NCI-H146 treated with DMSO at 0.1 percent for 48 hours (cell line): ENCODE results near the gene MYH7.
"Not testable (repeated sequence)": the region's sequence is repeated elsewhere in the genome, so short reads cannot be mapped to it uniquely, and the experiment has no call there.

Experiments used
- DNase-seq: peaks from one replicate; lab custom pipeline; 2025; ENCODE audit not compliant: unreplicated experiment; lab: John Stamatoyannopoulos, UW

MYH7 gene

GRCh38 chr14:23431486-23431885 is 4.0 kb downstream of the MYH7 start:
- no peak for DNase-seq

- no peak for DNase-seq
Measured at GRCh38 chr14:23430723-23431085, 4.8 kb downstream of the MYH7 start.

- DNase-seq: no peak
Measured at GRCh38 chr14:23430016-23430722, 5.3 kb downstream of the MYH7 start.

- DNase-seq: no peak
Measured at GRCh38 chr14:23428686-23429495, 6.6 kb downstream of the MYH7 start.

- DNase-seq: not testable (repeated sequence)
Measured at GRCh38 chr14:23425798-23426197, 9.7 kb downstream of the MYH7 start.

- DNase-seq: no peak
Measured at GRCh38 chr14:23425169-23425568, 10.3 kb downstream of the MYH7 start.

GRCh38 chr14:23423657-23424056 is 11.8 kb downstream of the MYH7 start:
- DNase-seq: no peak

- DNase-seq: no peak
Measured at GRCh38 chr14:23421594-23421993, 13.9 kb downstream of the MYH7 start.

GRCh38 chr14:23419646-23420045 is 15.8 kb downstream of the MYH7 start:
- DNase-seq: not testable (repeated sequence)

GRCh38 chr14:23418021-23418420 is 17.4 kb downstream of the MYH7 start:
- no peak for DNase-seq

- not testable (repeated sequence) for DNase-seq
Measured at GRCh38 chr14:23417269-23417668, 18.2 kb downstream of the MYH7 start.

- no peak for DNase-seq
Measured at GRCh38 chr14:23416801-23417200, 18.7 kb downstream of the MYH7 start.

GRCh38 chr14:23415821-23416778 is 19.4 kb downstream of the MYH7 start:
- DNase-seq: no peak

- no peak for DNase-seq
Measured at GRCh38 chr14:23414906-23415820, 20.3 kb downstream of the MYH7 start.

GRCh38 chr14:23414254-23414653 is 21.2 kb downstream of the MYH7 start:
- no peak for DNase-seq

GRCh38 chr14:23413681-23414080 is 21.8 kb downstream of the MYH7 start:
- no peak for DNase-seq

- no peak for DNase-seq
Measured at GRCh38 chr14:23411563-23412525, 23.6 kb downstream of the MYH7 start.

GRCh38 chr14:23409966-23410635 is 25.4 kb downstream of the MYH7 start:
- DNase-seq: no peak

- no peak for DNase-seq
Measured at GRCh38 chr14:23409475-23409874, 26.0 kb downstream of the MYH7 start.
